Fibroblast of skin of back (primary cell): ENCODE measurements around the gene SPIB.

Experiments
- DNase-seq: peaks from one replicate; pipeline ENCODE4 v3.0.0-alpha.2; 2013

SPIB gene

DNA sequence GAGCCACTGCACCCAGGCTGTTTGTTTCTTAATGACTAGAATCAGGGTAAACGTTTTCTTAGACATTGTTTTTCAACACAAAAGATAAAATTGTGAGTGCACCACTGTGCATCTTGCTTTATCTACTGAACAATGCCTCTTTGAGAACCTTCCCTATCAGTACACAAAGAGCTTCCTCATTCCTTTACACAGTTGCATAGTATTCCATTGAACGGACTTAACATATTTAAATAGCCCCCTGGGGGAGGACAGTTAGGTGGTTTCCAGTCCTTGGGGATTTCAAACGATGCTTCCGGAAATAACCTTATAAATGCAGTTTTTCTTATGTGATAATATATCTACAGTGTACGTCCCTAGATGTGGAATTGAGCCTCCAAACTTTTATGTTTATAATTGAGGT, 26.0 kb upstream of the SPIB start:
- no peak for DNase-seq

- no peak for DNase-seq
Measured at GRCh38 chr19:50393589-50393988, 25.1 kb upstream of the SPIB start.

GRCh38 chr19:50394017-50394416, 24.7 kb upstream of the SPIB start:
- DNase-seq: no peak

GRCh38 chr19:50398675-50399367, 19.9 kb upstream of the SPIB start:
- DNase-seq: no peak

- DNase-seq: no peak
Measured at GRCh38 chr19:50399368-50399745, 19.4 kb upstream of the SPIB start.

- DNase-seq: no peak
Measured at GRCh38 chr19:50401605-50402450, 16.9 kb upstream of the SPIB start.

GRCh38 chr19:50402544-50403301, 16.0 kb upstream of the SPIB start:
- DNase-seq: no peak

GRCh38 chr19:50406156-50406820, 12.4 kb upstream of the SPIB start:
- no peak for DNase-seq

DNA sequence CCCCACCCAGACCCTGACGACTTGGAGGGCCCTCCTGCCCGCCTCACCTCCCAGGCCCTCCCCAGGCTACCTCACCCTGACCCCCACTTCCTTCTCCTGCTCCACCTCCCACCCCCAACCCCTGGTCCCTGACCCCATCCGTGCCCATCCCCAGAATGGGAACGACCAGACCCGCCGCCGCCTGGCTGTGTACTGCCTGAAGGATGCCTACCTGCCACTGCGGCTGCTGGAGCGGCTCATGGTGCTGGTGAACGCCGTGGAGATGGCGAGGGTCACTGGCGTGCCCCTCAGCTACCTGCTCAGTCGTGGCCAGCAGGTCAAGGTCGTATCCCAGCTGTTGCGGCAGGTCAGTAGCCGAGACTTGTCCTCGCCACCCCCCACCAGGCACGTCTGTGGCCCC, 11.9 kb upstream of the SPIB start:
- DNase-seq: no peak

DNA sequence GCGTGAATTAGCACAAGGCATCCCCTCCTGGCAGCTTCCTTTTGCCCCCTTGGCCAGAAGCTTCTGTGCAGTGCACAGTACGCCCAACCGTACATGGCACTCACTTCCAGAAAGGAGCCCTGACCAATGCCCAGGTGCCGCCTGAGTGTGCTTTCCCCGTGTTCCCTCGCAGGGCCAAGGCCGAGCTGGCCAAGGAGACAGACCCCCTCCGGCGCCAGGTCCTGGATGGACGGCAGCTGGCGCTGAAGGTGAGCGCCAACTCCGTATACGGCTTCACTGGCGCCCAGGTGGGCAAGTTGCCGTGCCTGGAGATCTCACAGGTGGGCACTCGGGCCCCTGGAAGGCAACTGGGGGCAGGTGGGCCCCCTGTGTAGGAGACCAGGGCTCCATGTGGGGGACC, 9.4 kb upstream of the SPIB start:
- no peak for DNase-seq

DNA sequence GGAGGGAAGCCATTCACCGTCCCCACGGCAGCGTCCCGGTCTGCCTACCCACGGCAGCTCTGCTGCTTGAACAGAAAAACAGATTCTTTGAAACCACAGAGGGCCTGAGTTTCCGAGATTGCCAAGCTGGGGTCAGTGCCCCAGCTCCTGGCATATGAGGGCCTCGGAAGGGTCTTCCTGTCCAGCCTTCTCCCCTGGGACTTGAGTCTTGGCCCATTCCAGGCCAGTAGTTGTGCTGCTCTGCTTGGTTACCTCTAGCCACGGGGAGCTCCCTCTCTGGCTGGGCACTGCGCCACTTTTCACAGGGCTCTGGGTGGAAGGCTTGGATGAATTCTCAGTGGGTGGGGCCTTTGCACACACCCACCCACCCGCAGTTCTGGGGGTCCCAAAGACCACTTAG, 8.6 kb upstream of the SPIB start:
- DNase-seq: no peak

DNA sequence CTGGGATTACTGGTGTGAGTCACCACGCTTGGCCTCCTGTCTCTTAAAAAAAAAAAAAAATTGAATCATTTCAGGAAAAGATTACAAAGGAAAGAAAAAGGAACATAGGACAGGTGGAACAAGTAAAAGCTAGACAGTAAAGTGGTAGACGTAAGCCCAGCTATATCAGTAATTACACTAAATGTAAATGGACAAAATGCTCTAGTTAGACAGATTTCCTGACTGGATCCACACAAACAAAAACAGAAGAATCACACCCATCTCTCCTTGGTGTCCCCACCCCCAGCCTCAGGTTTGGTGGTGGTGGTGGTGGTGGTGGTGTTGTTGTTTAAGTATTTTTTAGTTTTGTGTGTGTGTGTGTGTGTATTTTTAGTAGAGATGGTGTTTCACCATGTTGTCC, 6.3 kb upstream of the SPIB start:
- no peak for DNase-seq

GRCh38 chr19:50413096-50413495, 5.6 kb upstream of the SPIB start:
- DNase-seq: no peak

GRCh38 chr19:50413531-50413930, 5.2 kb upstream of the SPIB start:
- DNase-seq: no peak

DNA sequence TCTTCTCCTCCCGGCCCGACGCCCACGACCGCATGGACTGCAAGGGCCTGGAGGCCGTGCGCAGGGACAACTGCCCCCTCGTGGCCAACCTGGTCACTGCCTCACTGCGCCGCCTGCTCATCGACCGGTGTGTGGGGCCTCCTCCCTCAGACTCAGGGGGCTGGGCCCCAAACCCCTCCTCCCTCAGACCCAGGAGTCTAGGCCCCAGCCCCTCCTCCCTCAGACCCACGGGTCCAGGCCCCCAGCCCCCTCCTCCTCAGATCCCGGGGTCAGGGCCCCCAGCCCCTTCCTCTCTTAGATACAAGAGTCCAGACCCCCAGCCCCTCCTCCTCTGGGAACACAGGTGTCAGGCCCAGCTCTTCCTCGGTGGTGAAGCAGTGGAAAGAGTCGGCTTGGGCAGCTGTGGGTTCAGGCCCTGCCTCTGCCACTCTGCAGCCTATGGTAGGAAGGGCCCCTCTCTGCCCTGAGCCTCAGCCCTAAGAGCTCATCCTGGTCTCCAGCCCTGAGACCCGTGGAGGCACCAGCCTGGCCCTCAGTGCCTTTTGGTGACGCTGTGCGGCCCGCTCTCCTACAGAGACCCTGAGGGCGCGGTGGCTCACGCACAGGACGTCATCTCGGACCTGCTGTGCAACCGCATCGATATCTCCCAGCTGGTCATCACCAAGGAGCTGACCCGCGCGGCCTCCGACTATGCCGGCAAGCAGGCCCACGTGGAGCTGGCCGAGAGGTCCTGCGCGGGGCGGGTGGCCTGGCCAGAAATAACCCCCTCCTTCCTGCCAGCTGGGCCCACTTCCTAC, 3.7 kb upstream of the SPIB start:
- DNase-seq: peak; percentile 45

GRCh38 chr19:50415661-50416033, 3.1 kb upstream of the SPIB start:
- no peak for DNase-seq

DNA sequence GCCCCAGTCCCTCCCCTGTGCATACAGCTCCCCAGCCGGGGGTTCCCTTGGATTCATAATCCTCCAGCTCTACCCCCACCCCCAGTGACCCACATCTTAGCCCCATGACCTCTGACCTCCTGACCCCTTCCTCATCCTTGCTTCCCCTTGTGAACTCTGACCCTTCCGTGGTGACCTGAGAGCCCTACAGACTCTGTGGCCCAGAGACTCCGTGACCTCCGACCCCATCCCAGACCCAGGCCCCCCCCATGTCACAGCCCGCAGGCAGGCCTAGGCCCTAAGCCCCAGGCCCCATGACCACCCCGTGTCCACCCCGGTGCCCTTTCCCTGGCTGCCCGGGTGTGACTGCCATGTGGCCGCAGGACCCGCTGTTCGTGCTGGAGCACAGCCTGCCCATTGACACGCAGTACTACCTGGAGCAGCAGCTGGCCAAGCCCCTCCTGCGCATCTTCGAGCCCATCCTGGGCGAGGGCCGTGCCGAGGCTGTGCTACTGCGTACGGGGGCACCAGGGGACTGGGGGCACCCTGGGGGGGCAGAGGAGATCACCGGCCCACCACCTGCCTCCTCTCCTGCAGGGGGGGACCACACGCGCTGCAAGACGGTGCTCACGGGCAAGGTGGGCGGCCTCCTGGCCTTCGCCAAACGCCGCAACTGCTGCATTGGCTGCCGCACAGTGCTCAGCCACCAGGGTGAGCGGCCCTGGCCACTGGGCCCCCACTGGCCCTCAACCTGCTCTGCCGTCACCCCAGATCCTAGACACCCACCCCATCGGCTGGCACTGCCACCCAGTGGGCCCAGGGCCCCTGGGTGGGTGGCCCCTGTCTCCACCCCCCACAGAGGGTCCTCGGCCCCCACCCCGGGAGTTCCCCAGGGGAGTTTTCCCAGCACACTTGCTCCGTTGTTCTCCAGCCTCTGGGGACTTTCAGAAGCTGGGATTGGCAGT, 2.4 kb upstream of the SPIB start:
- DNase-seq: no peak

- DNase-seq: no peak
Measured at GRCh38 chr19:50417111-50418081, 1.3 kb upstream of the SPIB start.

DNA sequence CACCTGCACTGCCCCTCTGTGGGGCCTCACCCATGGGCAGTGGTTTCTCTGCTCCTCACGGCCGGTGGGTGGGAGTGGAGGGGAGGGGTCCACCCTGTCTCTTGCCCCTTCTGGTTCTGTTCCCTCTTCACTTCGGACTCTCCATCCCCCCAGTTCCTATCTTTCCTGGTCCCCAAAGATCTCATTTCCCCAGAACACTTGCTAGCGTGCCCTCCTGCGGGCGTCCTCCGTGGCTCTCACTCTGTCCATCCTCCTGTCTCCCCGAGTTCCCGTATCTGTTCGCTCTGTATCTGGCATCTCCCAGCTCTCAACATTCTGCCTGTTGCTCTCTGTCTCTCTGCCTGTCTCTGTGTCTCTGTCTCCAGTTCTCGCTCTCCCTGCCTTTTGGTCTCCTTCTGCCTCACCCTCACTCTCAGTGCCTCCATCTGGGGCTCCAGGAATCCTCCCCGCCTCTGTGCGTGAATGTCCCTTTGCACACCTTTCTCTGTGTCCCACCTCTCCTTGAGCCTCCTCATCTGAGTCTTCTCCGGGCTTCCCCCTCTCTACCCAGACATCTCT, 363 bp downstream of the SPIB start:
- DNase-seq: no peak
